ENCODE measurements around the gene U2AF2.

The U2AF2 gene

GRCh38 chr19:55660404-55660803 is 5.6 kb downstream of the U2AF2 start:
- no peak for DNase-seq

- no peak for DNase-seq
These were observed 6.2 kb downstream of the U2AF2 start for GRCh38 chr19:55660991-55661390.

- DNase-seq, result no peak
These were observed 7.0 kb downstream of the U2AF2 start for GRCh38 chr19:55661826-55662225.

- no peak for DNase-seq
These were observed 9.2 kb downstream of the U2AF2 start for GRCh38 chr19:55663846-55664536.

GRCh38 chr19:55666343-55667005 is 11.6 kb downstream of the U2AF2 start:
- DNase-seq, result no peak

- no peak for DNase-seq
These were observed 12.2 kb downstream of the U2AF2 start for GRCh38 chr19:55667006-55667381.

GRCh38 chr19:55667511-55667910 is 12.7 kb downstream of the U2AF2 start:
- DNase-seq, result no peak

- DNase-seq, result no peak
These were observed 13.1 kb downstream of the U2AF2 start for GRCh38 chr19:55667958-55668357.

GRCh38 chr19:55668603-55669348 is 13.9 kb downstream of the U2AF2 start:
- no peak for DNase-seq

- no peak for DNase-seq
These were observed 14.8 kb downstream of the U2AF2 start for GRCh38 chr19:55669418-55670279.

GRCh38 chr19:55670280-55671053 is 15.6 kb downstream of the U2AF2 start:
- no peak for DNase-seq

- DNase-seq, result no peak
These were observed 16.2 kb downstream of the U2AF2 start for GRCh38 chr19:55671054-55671378.

GRCh38 chr19:55672418-55672817 is 17.6 kb downstream of the U2AF2 start:
- no peak for DNase-seq

- DNase-seq, result no peak
These were observed 18.6 kb downstream of the U2AF2 start for GRCh38 chr19:55673465-55673864.

- no peak for DNase-seq
These were observed 19.1 kb downstream of the U2AF2 start for GRCh38 chr19:55673889-55674288.

GRCh38 chr19:55674459-55674840 is 19.6 kb downstream of the U2AF2 start:
- DNase-seq, result no peak

GRCh38 chr19:55674841-55675660 is 20.2 kb downstream of the U2AF2 start, which contains the start of gene EPN1:
EPN1 (plus strand) TSS chr19:55675226; CDS start chr19:55678628, 3,402 bp downstream.
- DNase-seq, result peak; percentile 91

GRCh38 chr19:55675661-55676354 is 21.0 kb downstream of the U2AF2 start:
- DNase-seq, result no peak

GRCh38 chr19:55676383-55676782 is 21.5 kb downstream of the U2AF2 start:
- DNase-seq, result no peak

- no peak for DNase-seq
These were observed 22.2 kb downstream of the U2AF2 start for GRCh38 chr19:55676889-55677505.

Data from kidney glomerular epithelial cell (primary cell).